Breast epithelium (tissue), 4 donors: Measurements from ENCODE around the gene CD320. TPM values are rescaled to one million over a fixed set of nuclear protein-coding genes. Genes with fewer than 3 reads are reported as not detected.
A peak's percentile ranks its signal among the peaks of the same experiment; 100 is the strongest.
"Not testable (repeated sequence)": the region's sequence is repeated elsewhere in the genome, so short reads cannot be mapped to it uniquely, and the experiment has no call there.

Source experiments
- DNase-seq, 2 donors: peaks; one replicate each; pipeline ENCODE4 v3.0.0-alpha.2; 2019; ENCODE audit warnings: low spot score in 2 of 2
- H3K27ac ChIP-seq, 2 donors: fragments of 200-600 bp; sonication (generic) in 1 of 2; one replicate each; pipeline ENCODE4 v1.5.1; 2016 to 2019; ENCODE audit warnings: mild to moderate bottlenecking in 1 of 2
- H3K27me3 ChIP-seq, 2 donors: fragments of 200-600 bp; sonication (generic) in 1 of 2; one replicate each; pipeline versions ENCODE4 v1.5.1 to v1.6.0; 2017 to 2019; ENCODE audit warnings: control low read depth in 1 of 2, mild to moderate bottlenecking in 1 of 2
- H3K36me3 ChIP-seq: fragments of 200-600 bp; one replicate; pipeline ENCODE4 v1.5.1; 2019
- H3K4me1 ChIP-seq, 2 donors: fragments of 200-600 bp; sonication (generic); one replicate each; pipeline ENCODE4 v1.5.1; 2016 to 2019; ENCODE audit warnings: control low read depth in 1 of 2
- H3K4me3 ChIP-seq, 3 donors: fragments of 200-600 bp; sonication (generic); 1 replicate in 2 of 3; 2 replicates in 1 of 3; pipeline ENCODE4 v1.5.1; 2016 to 2019; ENCODE audit warnings: mild to moderate bottlenecking in 3 of 3, moderate library complexity in 2 of 3
- H3K9me3 ChIP-seq, 2 donors: fragments of 200-600 bp; sonication (generic) in 1 of 2; one replicate each; pipeline ENCODE4 v1.5.1; 2016 to 2019; ENCODE audit warnings: control low read depth in 1 of 2
- POLR2A ChIP-seq: fragments of 450-650 bp; IDR thresholded peaks from one replicate; pipeline ENCODE4 v1.6.1; 2016; ENCODE audit warnings: antibody characterized with exemption, mild to moderate bottlenecking, moderate library complexity
- POLR2AphosphoS5 ChIP-seq, 3 donors: sonication (generic); formaldehyde crosslinking; IDR thresholded peaks; one replicate each; pipeline ENCODE4 v1.6.1; 2017; ENCODE audit warnings: antibody characterized with exemption in 3 of 3
- intact Hi-C: fragments of 100-400 bp; cut with DNase I; formaldehyde crosslinking; loops from one replicate; pipeline ENCODE4 v1.15.1; 2023; ENCODE audit warnings: low total_unique reads
- total RNA-seq, 3 donors: library from RNA; depleted of rRNA; stranded (reverse); fragments of >200 nt; gene quantifications; one replicate each; pipeline ENCODE4 v1.1.0, GENCODE V29; 2016
- TF ChIP-seq, protein P1 (sequence below), 3 donors: fragments of 450-650 bp; IDR thresholded peaks; one replicate each; pipeline ENCODE4 v1.5.1; 2016 to 2017; ENCODE audit warnings: antibody characterized with exemption in 3 of 3, mild to moderate bottlenecking in 3 of 3, moderate library complexity in 3 of 3

The CD320 gene
- total RNA-seq, 3 donors from 2014 or later: 26.9 to 98.6 (median 30.9) TPM

DNA sequence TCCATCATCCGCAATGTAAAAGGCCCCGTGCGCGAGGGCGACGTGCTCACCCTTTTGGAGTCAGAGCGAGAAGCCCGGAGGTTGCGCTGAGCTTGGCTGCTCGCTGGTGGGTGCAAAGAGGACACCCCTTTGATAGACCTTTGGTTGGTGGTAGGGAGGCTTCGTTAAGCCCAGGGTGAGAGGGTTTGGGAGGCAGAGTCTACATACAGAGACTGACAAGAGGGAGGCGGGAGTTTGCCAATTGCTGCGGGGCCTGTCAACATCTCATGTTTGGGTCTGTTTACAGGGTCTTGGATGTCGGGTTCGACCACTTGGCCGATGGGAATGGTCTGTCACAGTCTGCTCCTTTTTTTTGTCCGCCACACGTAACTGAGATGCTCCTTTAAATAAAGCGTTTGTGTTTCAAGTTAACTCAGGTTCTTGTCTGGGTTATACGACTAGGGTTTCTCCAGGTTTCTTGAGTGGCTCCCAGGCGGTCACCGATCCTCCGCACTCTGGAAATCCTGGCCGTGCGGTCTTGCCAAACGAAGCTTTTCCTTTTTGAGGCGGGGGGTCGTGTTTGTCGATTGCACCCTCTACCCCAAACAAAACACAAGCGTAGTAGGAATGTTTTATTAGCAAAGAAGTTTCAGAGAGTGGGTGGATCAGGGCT is 14.0 kb upstream of the CD320 start:
- Histone ChIP-seq H3K36me3 (no peaks in the 10 kb centered on the region), H3K4me3 (peak overlapping the region; percentile 66 to 96 (median 88)), H3K27me3 (no peaks in the 10 kb centered on the region), H3K27ac (peak overlapping the region; percentile 92 to 95), H3K9me3 (no peaks in the 10 kb centered on the region), H3K4me1 (peaks cover 0 to 14% of the 10 kb centered on the region in 2 donors)
- intact Hi-C loops: no loop called here
- TF ChIP-seq POLR2A (no peak), POLR2AphosphoS5 (IDR thresholded peaks at IDR 0.05) (no peak)
- TF ChIP-seq, protein P1, sequence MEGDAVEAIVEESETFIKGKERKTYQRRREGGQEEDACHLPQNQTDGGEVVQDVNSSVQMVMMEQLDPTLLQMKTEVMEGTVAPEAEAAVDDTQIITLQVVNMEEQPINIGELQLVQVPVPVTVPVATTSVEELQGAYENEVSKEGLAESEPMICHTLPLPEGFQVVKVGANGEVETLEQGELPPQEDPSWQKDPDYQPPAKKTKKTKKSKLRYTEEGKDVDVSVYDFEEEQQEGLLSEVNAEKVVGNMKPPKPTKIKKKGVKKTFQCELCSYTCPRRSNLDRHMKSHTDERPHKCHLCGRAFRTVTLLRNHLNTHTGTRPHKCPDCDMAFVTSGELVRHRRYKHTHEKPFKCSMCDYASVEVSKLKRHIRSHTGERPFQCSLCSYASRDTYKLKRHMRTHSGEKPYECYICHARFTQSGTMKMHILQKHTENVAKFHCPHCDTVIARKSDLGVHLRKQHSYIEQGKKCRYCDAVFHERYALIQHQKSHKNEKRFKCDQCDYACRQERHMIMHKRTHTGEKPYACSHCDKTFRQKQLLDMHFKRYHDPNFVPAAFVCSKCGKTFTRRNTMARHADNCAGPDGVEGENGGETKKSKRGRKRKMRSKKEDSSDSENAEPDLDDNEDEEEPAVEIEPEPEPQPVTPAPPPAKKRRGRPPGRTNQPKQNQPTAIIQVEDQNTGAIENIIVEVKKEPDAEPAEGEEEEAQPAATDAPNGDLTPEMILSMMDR (IDR thresholded peaks at IDR 0.05): no peak
- no peak for DNase-seq

DNA sequence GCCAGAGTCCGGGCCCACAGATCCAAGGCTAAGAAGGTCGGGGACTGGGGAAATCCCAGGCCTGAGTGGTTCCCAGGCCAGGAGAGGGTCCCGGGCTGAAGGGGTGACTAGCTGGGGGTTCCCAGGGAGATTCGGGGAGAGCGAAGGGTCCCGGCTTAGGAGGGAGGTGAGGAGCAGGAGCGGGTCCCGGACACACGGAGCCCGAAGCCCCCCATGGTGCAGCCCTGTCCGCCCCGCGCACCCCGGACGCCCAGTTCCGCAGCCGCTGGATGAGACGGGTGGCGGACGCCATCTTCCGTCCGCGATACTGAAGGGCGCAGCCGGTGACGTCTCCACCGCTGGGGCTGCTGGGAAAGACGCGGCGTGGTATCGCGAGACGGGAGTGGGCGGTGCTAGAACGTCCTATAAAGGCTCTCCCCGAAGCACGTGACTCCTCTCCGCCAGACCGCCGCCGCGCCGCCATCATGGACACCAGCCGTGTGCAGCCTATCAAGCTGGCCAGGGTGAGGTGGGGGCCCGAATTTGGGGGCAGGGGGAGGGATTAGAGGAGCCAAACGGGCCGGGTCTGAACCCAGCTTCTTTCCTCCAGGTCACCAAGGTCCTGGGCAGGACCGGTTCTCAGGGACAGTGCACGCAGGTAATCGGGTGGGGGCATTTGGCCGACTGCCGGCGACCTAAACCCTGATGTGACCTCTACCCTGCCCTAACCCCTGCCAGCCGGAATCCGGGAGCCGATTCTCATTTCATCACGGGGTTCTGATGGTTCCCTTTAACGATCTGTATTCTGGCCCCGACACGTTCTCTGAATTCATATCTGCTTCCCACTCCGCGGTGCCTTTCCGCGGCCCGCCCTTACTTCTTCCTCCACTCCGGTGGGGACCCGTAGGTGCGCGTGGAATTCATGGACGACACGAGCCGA is 13.2 kb upstream of the CD320 start, which contains the start of the genes NDUFA7 and RPS28:
Gene NDUFA7, minus strand, starts transcription at position 309 of the 919 bp plus-strand sequence. Its CDS starts 17 bp downstream, at position 292.
Gene RPS28, plus strand, starts transcription at position 430 of the 919 bp plus-strand sequence. Its CDS starts 35 bp downstream, at position 465.
- DNase-seq: peak; percentile 96 to 98
- H3K9me3 ChIP-seq: no peaks in the 10 kb centered on the region
- TF ChIP-seq, protein P1 (IDR thresholded peaks at IDR 0.05): peak in 1 of 3 donors; percentile 20
- peak; percentile 95 to 99 (median 96) for TF ChIP-seq POLR2AphosphoS5 (IDR thresholded peaks at IDR 0.05)
- TF ChIP-seq POLR2A: peak; percentile 96
- peaks cover 0 to 14% of the 10 kb centered on the region in 2 donors for H3K4me1 ChIP-seq
- H3K36me3 ChIP-seq: no peaks in the 10 kb centered on the region
- intact Hi-C loops: no loop called here
- H3K27me3 ChIP-seq: no peaks in the 10 kb centered on the region
- peak within 1 kb of the TSS; percentile 92 to 95 for H3K27ac ChIP-seq
- H3K4me3 ChIP-seq: peak within 1 kb of the TSS; percentile 66 to 96 (median 88)

DNA sequence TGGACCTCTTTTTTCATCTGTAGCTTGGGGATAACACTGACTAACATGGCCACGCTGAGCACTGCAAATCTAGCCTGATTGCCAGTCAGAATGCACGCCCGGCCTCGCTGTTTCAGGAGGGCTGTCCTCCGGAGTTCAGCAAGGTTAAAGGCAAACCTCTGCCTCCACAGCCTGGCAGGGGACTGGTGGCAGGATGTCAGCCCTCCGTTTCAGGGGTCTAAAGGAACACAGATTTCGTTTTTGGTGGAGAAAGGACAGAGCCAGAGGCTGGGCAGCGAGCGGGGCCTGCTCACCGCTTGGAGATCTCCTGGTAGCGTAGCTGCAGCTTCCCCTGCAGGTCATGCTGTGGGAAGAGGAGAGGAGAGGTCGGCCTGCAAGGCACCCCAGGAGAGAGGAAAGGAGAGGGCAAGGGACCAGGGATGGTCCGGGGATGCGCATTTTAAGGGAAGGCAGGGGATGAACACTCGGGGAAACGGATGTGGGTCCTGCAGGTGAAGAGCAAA is 12.5 kb upstream of the CD320 start:
- Histone ChIP-seq H3K4me3 (peak overlapping the region; percentile 66 to 96 (median 88)), H3K36me3 (no peaks in the 10 kb centered on the region), H3K27me3 (no peaks in the 10 kb centered on the region), H3K27ac (peak overlapping the region; percentile 92 to 95), H3K4me1 (peaks cover 0 to 14% of the 10 kb centered on the region in 2 donors), H3K9me3 (no peaks in the 10 kb centered on the region)
- intact Hi-C loops: no loop called here
- TF ChIP-seq POLR2AphosphoS5 (IDR thresholded peaks at IDR 0.05) (no peak), POLR2A (no peak)
- DNase-seq: no peak

- no peak for TF ChIP-seq POLR2AphosphoS5 (IDR thresholded peaks at IDR 0.05)
- TF ChIP-seq POLR2A: no peak
- TF ChIP-seq, protein P1 (IDR thresholded peaks at IDR 0.05): no peak
- peak overlapping the region; percentile 66 to 96 (median 88) for H3K4me3 ChIP-seq
- H3K9me3 ChIP-seq: no peaks in the 10 kb centered on the region
- H3K27ac ChIP-seq: peak overlapping the region; percentile 92 to 95
- no peak for DNase-seq
- intact Hi-C loops: no loop called here
- no peaks in the 10 kb centered on the region for H3K27me3 ChIP-seq
- H3K36me3 ChIP-seq: no peaks in the 10 kb centered on the region
- H3K4me1 ChIP-seq: peaks cover 0 to 14% of the 10 kb centered on the region in 2 donors
Measured at GRCh38 chr19:8319807-8320520, 11.8 kb upstream of the CD320 start.

DNA sequence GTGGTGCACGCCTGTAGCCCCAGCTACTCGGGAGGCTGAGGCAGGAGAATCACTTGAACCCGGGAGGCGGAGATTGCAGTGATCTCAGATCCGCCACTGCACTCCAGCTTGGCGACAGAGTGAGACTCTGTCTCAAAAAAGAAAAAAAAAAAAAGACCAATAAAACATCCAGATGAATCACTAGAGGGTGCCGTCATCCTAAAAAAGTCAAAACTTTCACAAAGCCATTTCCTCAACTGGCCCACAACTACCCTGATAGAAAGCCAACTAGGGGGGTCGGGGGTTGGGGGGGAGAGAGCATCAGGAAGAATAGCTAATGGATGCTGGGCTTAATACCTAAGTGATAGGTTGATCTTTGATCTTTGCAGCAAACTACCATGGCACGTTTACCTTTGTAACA is 10.7 kb upstream of the CD320 start:
- H3K36me3 ChIP-seq, intact Hi-C loops: not testable (repeated sequence)

More for the DNA sequence above, 10.7 kb upstream of the CD320 start:
- H3K27me3 ChIP-seq, DNase-seq, H3K9me3 ChIP-seq, H3K27ac ChIP-seq, H3K4me3 ChIP-seq: not testable (repeated sequence)
- H3K4me1 ChIP-seq: peaks cover 0 to 14% of the 10 kb centered on the region in 2 donors
